Cardiac ventricle fibroblast (primary cell): Measurements from ENCODE around the gene ARMC5. TPM values are rescaled to one million over a fixed set of nuclear protein-coding genes. Genes with fewer than 3 reads are reported as not detected.

ENCODE experiments used
- total RNA-seq: library from RNA; depleted of rRNA; stranded (reverse); fragments of >200 nt; gene quantifications from 2 replicates; pipeline ENCODE4 v1.2.3, GENCODE V29; 2015

ARMC5 gene, protein sequence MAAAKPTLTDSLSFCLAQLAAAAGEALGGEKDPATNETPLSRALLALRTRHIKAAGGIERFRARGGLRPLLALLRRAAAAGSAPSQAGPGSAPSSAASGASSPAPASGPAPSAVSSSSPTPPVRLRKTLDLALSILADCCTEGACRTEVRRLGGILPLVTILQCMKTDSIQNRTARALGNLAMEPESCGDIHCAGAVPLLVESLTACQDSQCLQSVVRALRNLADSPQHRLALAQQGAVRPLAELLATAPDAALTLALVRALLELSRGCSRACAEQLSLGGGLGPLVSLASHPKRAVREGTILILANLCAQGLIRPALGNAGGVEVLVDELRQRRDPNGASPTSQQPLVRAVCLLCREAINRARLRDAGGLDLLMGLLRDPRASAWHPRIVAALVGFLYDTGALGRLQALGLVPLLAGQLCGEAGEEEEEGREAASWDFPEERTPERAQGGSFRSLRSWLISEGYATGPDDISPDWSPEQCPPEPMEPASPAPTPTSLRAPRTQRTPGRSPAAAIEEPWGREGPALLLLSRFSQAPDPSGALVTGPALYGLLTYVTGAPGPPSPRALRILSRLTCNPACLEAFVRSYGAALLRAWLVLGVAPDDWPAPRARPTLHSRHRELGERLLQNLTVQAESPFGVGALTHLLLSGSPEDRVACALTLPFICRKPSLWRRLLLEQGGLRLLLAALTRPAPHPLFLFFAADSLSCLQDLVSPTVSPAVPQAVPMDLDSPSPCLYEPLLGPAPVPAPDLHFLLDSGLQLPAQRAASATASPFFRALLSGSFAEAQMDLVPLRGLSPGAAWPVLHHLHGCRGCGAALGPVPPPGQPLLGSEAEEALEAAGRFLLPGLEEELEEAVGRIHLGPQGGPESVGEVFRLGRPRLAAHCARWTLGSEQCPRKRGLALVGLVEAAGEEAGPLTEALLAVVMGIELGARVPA
- total RNA-seq: 10.3 and 12.0 TPM in 2 replicates

DNA sequence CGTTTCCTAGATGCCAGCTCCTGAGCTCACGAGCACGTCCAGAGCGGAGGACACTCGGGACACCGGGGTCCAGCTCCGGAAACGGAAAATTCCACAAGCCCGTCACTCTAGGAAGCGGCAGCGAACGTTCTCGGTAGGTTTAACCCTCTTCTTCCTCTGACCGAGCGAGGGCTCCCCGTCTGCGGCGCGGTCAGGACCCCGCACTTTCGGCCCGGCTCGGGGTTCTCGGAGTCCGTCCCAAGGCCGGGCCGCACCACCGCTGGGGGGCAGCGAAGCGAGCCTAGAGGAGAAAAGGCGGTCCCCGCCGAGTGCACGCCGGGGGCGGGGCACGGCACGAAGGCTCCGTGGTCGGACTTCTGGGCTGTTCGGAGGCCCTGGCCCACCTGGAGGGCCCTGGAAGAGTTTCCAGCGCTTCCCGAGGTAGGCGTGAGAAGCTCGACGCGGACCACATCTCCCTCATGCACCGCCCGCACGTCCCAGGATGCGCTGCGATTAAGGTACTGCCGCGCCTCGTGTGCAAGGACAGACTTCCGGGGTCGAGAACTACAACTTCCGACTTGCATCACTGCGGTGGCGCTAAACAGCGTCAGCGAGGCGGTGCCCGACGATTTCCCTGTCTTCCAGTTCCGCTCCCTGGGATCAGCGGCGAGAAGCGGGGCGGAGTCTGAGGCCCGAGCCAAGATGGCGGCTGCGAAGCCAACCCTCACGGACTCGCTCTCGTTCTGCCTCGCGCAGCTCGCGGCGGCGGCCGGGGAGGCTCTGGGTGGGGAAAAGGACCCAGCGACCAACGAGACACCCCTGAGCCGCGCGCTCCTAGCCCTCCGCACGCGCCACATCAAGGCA lies at the start of gene ARMC5:
Gene ARMC5 (plus strand): TSS at position 658 of the 843 bp plus-strand sequence. CDS start 24 bp downstream, at position 682.

DNA sequence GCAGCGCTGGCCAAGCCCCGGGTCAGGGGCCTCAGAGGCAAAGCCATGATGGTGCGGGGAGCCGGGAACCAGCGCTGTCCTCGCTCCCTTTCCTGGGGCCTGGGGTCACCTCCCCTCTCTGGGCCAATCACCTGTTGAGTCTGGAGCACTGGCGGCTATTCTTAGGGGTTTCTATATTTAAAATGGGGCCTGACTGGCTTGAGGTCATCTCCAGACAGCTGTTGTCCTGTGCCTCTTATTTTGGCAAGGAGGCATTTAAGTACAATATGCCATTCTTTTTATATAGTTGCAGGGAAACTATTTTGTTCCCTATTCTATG lies 31.1 kb upstream of the ARMC5 start, which contains the start of gene COX6A2:
Gene COX6A2 (minus strand): TSS at position 82 of the 319 bp plus-strand sequence. CDS start 35 bp downstream, at position 47.

DNA sequence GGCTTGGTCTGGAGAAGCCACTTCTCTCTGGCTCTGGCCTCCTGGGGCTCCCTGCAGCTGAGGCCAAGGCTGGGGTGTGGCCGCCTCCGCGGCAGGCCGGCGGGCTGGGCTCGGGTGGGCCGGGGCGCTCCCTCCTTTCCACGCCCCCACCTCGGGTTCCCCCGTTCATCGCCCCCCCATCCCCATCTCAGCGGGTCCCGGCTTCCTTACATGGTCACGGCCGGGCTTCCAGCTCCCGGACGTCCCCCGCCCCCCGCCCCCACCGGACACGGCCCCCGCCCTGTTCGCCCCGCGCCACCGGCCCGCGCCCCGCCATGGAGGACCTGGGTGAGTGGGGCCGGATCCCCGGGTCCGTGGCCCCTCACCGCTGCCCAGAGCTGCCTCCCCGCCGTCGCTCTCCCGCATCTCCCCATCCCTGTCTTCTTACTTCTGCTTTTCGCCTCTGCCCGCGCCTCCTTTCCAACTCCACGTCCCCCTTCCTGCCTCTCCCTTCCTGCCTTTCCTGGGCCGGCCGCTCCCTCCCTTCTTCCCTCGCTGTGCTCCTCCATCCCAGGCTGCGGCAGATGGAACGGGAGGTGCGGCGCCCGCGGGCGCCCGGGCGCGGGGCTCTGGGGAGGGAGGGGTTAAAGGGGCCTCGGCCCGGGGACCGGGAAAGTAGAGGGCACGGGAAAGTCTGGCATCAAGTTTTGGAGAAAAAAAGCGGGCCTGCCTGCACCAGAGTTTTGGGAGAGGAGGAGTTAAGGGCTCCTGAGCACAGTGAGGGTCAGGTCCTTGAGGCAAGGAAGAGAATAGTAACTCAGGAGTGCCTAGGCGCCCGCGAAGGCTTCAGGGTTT lies 12.8 kb downstream of the ARMC5 start, which contains the start of gene TGFB1I1:
Gene TGFB1I1 (plus strand): TSS at position 278 of the 834 bp plus-strand sequence. CDS start 37 bp downstream, at position 315.

DNA sequence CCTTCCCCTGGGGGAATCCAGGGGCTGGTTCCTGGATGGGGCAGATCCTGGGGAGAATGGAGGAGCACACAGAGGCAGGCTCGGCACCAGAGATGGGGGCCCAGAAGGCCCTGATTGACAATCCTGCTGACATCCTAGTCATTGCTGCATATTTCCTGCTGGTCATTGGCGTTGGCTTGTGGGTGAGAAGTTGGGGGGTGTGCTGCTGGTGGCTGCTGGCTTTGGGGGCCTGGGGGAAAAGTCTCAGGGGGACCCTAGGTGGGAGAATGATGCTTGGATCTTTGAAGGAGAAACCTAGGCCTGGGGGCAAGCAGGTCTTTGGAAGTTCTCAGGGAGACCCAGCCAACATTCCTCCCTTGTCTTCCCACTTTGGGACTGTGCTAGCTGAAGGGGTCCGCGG lies 23.8 kb downstream of the ARMC5 start, which contains the start of gene SLC5A2:
Gene SLC5A2 (plus strand): TSS at position 43 of the 400 bp plus-strand sequence. CDS start 14 bp downstream, at position 57.

DNA sequence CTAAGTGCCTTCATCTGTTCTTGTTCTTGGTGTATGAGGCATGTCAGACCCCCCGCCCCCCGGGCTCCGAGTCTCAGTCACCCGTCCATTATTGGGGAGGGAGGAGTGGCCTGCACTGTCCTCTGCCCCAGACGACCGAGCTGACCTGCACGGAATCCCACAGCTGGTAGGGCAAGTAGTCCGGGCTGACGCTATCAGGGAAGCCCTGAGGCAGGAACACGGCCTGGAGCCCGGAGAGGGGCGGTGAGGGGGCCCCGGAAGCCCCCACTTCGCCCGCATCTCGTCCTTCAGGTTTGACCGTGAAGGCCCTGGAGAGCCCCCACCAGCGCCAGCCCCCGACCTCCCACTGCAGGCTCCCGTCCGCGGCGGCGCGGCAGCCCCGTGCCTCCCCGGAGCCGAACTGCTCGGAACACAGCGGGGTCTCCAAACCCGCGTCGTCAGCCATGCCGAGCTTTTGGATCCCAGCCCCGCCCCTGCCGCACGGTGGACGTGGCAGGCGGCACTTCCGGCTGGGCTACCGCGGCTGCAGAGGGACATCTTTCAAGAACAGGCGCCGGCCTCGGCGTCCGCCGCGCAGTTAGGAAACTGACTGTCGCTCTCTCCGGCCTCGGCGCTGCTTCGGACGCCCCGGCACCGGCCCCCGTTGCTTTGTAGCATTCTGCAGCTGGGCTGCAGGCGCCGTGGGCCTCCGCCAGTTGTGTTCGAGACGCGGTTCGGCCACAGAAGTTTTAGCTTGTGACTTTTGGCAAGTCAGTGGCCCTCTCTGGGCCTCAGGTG lies 48.8 kb downstream of the ARMC5 start, which contains the start of gene RUSF1:
Gene RUSF1 (minus strand): TSS at position 463 of the 777 bp plus-strand sequence. CDS start 18 bp downstream, at position 445.

Other genes with a start within 250 kb of the ARMC5 start
- not detected in 2 replicates for gene TRIM72, start 245.4 kb upstream of the ARMC5 start, total RNA-seq
- gene PYDC1, start 242.4 kb upstream of the ARMC5 start, total RNA-seq: not detected in 2 replicates
- gene ITGAM, start 199.5 kb upstream of the ARMC5 start, total RNA-seq: not detected in 2 replicates
- 0.12 TPM in 1 of 2 replicates, not detected in the other for gene ITGAX, start 104.3 kb upstream of the ARMC5 start, total RNA-seq
- not detected in 2 replicates for gene ITGAD, start 66.2 kb upstream of the ARMC5 start, total RNA-seq
- not detected in 2 replicates for gene COX6A2, start 31.1 kb upstream of the ARMC5 start, total RNA-seq
- 5.7 and 7.2 TPM in 2 replicates for gene ZNF843, start 16.7 kb upstream of the ARMC5 start, total RNA-seq
- 37.6 and 44.1 TPM in 2 replicates for gene TGFB1I1, start 12.7 kb downstream of the ARMC5 start, total RNA-seq
- not detected in 2 replicates for gene SLC5A2, start 23.6 kb downstream of the ARMC5 start, total RNA-seq
- gene RUSF1, start 48.9 kb downstream of the ARMC5 start, total RNA-seq: 51.3 and 63.2 TPM in 2 replicates
- not detected in 2 replicates for gene AHSP, start 68.4 kb downstream of the ARMC5 start, total RNA-seq